IMR-90 (cell line): ENCODE data around the gene ERGIC1.

Experiments used
- CEBPB ChIP-seq: IDR thresholded peaks from 2 replicates; pipeline ENCODE4 v1.6.1; 2012; ENCODE audit warnings: low read depth, low read length, improper control_type of control experiment
- CHD1 ChIP-seq: IDR thresholded peaks from 2 replicates; pipeline ENCODE4 v1.6.1; 2012; ENCODE audit warnings: low read depth, low read length, improper control_type of control experiment
- CTCF ChIP-seq: conservative IDR thresholded peaks from 2 replicates; pipeline ENCODE4 v1.5.1; 2012; ENCODE audit warnings: mild to moderate bottlenecking, low read depth, low read length, improper control_type of control experiment
- ELK1 ChIP-seq: fragments of 150-350 bp; IDR thresholded peaks from 2 replicates; pipeline ENCODE4 v1.6.1; 2016; ENCODE audit warnings: low read depth, mild to moderate bottlenecking, low read length, moderate library complexity, borderline replicate concordance
- MAFK ChIP-seq: IDR thresholded peaks from 2 replicates; pipeline ENCODE4 v1.6.1; 2012; ENCODE audit warnings: low read depth, low read length, improper control_type of control experiment
- MAZ ChIP-seq: IDR thresholded peaks from 2 replicates; pipeline ENCODE4 v1.6.1; 2012; ENCODE audit warnings: low read depth, mild to moderate bottlenecking, low read length, improper control_type of control experiment, moderate library complexity, borderline replicate concordance
- POLR2A ChIP-seq: IDR thresholded peaks from 2 replicates; pipeline ENCODE4 v1.6.1; 2012; ENCODE audit warnings: mild to moderate bottlenecking, low read depth, low read length
- RAD21 ChIP-seq: IDR thresholded peaks from 2 replicates; pipeline ENCODE4 v1.6.1; 2012; ENCODE audit warnings: low read length, improper control_type of control experiment
- RCOR1 ChIP-seq: IDR thresholded peaks from 2 replicates; pipeline ENCODE4 v1.6.1; 2012; ENCODE audit warnings: mild to moderate bottlenecking, low read length, improper control_type of control experiment; ENCODE audit not compliant: insufficient replicate concordance
- RFX5 ChIP-seq: IDR thresholded peaks from 2 replicates; pipeline ENCODE4 v1.8.0; 2012; ENCODE audit warnings: low read depth, mild to moderate bottlenecking, low read length, moderate library complexity
- SMC3 ChIP-seq: fragments of 150-350 bp; IDR thresholded peaks from 2 replicates; pipeline ENCODE4 v1.6.1; 2016; ENCODE audit warnings: low read depth, mild to moderate bottlenecking, antibody characterized with exemption, low read length, moderate library complexity

- TF ChIP-seq CTCF (no peak), POLR2A (no peak), SMC3 (no peak), RAD21 (no peak), RFX5 (no peak), MAFK (no peak), RCOR1 (no peak), CEBPB (no peak), CHD1 (no peak), ELK1 (no peak), MAZ (no peak)
Observed at GRCh38 chr5:172908662-172909061, 74.6 kb downstream of the ERGIC1 start.
